Upper lobe of left lung (tissue), 6 donors: ENCODE results near the gene DNALI1. TPM values are rescaled to one million over a fixed set of nuclear protein-coding genes. Genes with fewer than 3 reads are reported as not detected.
A peak's percentile ranks its signal among the peaks of the same experiment; 100 is the strongest.
"Not testable (repeated sequence)": the region's sequence is repeated elsewhere in the genome, so short reads cannot be mapped to it uniquely, and the experiment has no call there.

Experiments used
- ATAC-seq, 2 donors: fragments of 200-7000 bp; cut with Tn5 transposase; one replicate each; pipeline ENCODE4 v1.9.1; 2022; ENCODE audit warnings: mild to moderate bottlenecking in 2 of 2, moderate library complexity in 2 of 2; ENCODE audit not compliant: low FRiP score in 2 of 2
- DNase-seq, 2 donors: peaks; one replicate each; pipeline ENCODE4 v3.0.0-alpha.2; 2019 to 2020
- H3K27ac ChIP-seq, 4 donors: fragments of 200-600 bp; sonication (generic); one replicate each; pipeline ENCODE4 v1.5.1; 2016 to 2019
- H3K27me3 ChIP-seq, 4 donors: fragments of 200-600 bp; sonication (generic); one replicate each; pipeline ENCODE4 v1.5.1; 2017 to 2019
- H3K36me3 ChIP-seq, 4 donors: fragments of 200-600 bp; sonication (generic); one replicate each; pipeline ENCODE4 v1.5.1; 2016 to 2019
- H3K4me1 ChIP-seq, 4 donors: fragments of 200-600 bp; sonication (generic); one replicate each; pipeline ENCODE4 v1.5.1; 2018 to 2019
- H3K4me3 ChIP-seq, 4 donors: fragments of 200-600 bp; sonication (generic); one replicate each; pipeline ENCODE4 v1.5.1; 2017 to 2019; ENCODE audit warnings: mild to moderate bottlenecking in 2 of 4, moderate library complexity in 1 of 4
- H3K9me3 ChIP-seq, 4 donors: fragments of 200-600 bp; sonication (generic); one replicate each; pipeline ENCODE4 v1.5.1; 2018 to 2019
- EP300 ChIP-seq, 4 donors: sonication (generic); formaldehyde crosslinking; IDR thresholded peaks; one replicate each; pipeline ENCODE4 v1.5.1; 2017; ENCODE audit warnings: antibody characterized with exemption in 4 of 4, control low read depth in 2 of 4
- POLR2A ChIP-seq, 4 donors: fragments of 450-650 bp; IDR thresholded peaks; one replicate each; pipeline ENCODE4 v1.5.1; 2016 to 2017; ENCODE audit warnings: antibody characterized with exemption in 4 of 4, mild to moderate bottlenecking in 2 of 4
- POLR2AphosphoS5 ChIP-seq, 2 donors: sonication (generic); formaldehyde crosslinking; IDR thresholded peaks; one replicate each; pipeline ENCODE4 v1.5.1; 2017; ENCODE audit warnings: antibody characterized with exemption in 2 of 2
- WGBS, 2 donors: methylation state at CpG; one replicate each; pipeline ENCODE4 v1.1.5; 2017 to 2018; 5-methylcytosine and 5-hydroxymethylcytosine counted together
- total RNA-seq, 6 donors: library from RNA; depleted of rRNA in 4 of 6; stranded (reverse); fragments of >200 nt in 4 of 6; gene quantifications; one replicate each; pipeline versions ENCODE4 v1.1.0 to v1.2.1, GENCODE V29; 2016 to 2021
- TF ChIP-seq, protein P1 (sequence below), 6 experiments: fragments of 450-650 bp in 4 of 6; fragments of 200-600 bp in 2 of 6; sonication (generic) in 2 of 6; IDR thresholded peaks; one replicate each; pipeline ENCODE4 v1.5.1; 2016 to 2019; ENCODE audit warnings: antibody characterized with exemption in 6 of 6
- donor health status: DM: no; HTN: no; CAD: no; lungs with moderate emphysema.
- donor health status: DM: no; HTN: yes; CAD: no; lungs with severe emphysema.

DNALI1 gene
- total RNA-seq, 6 donors from 2014 or later = 12.3 to 41.9 (median 23.4) TPM

DNA sequence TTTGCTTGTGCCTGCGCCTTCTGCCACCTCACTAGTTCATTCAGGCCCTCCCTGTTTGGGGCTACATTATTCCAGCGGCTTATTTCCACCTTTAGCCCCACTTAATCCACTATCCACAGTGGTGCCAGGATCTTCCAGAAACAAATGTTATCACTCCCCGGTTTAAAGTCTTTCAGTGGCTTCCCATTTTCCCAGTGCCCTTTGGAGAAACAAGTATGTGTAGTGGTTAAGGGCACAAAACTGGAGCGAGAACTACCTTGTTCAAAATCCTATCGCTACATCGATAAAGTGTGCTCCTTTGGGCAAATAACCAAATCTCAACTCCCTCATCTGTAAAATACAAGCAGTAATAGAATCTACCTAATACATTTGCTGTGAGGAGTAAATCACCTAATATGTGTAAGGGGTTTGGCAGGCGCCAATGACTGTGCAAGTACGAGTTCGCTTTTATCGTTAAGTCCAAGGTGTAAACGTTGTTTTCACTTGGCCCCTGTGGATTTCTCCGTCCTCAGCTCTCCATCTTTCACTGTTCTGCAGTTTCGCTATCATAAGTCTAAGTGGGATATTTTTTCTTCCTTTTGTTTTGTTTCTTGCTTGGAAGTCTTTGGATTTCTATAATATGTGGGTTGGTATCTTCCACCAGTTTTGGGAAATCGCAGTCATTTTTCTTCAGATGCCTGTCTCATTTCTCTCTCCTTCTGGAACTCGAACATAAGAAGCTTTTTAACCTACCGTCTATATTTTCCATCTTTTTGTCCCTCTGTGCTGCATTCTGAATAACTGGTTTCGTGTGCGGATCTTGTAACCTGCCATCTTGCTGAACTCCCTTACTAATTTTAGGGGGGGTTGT lies 41.3 kb upstream of the DNALI1 start:
- Histone ChIP-seq H3K27ac (peak overlapping the region; percentile 92 to 95 (median 95)), H3K27me3 (no peaks in the 10 kb centered on the region), H3K9me3 (no peaks in the 10 kb centered on the region), H3K36me3 (peaks cover 0 to 26% (median 5%) of the 10 kb centered on the region in 4 donors), H3K4me1 (peaks cover 9 to 22% (median 12%) of the 10 kb centered on the region in 4 donors), H3K4me3 (peak overlapping the region; percentile 31 to 100 (median 88))
- ATAC-seq = no peak
- 74 to 77% methylated on average over 18 of the region's 18 CpGs for WGBS, 2 donors
- no peak for DNase-seq
- TF ChIP-seq POLR2AphosphoS5 (IDR thresholded peaks at IDR 0.05) (no peak), EP300 (IDR thresholded peaks at IDR 0.05) (no peak), POLR2A (IDR thresholded peaks at IDR 0.05) (no peak)
- TF ChIP-seq, protein P1, sequence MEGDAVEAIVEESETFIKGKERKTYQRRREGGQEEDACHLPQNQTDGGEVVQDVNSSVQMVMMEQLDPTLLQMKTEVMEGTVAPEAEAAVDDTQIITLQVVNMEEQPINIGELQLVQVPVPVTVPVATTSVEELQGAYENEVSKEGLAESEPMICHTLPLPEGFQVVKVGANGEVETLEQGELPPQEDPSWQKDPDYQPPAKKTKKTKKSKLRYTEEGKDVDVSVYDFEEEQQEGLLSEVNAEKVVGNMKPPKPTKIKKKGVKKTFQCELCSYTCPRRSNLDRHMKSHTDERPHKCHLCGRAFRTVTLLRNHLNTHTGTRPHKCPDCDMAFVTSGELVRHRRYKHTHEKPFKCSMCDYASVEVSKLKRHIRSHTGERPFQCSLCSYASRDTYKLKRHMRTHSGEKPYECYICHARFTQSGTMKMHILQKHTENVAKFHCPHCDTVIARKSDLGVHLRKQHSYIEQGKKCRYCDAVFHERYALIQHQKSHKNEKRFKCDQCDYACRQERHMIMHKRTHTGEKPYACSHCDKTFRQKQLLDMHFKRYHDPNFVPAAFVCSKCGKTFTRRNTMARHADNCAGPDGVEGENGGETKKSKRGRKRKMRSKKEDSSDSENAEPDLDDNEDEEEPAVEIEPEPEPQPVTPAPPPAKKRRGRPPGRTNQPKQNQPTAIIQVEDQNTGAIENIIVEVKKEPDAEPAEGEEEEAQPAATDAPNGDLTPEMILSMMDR (IDR thresholded peaks at IDR 0.05) = no peak

DNA sequence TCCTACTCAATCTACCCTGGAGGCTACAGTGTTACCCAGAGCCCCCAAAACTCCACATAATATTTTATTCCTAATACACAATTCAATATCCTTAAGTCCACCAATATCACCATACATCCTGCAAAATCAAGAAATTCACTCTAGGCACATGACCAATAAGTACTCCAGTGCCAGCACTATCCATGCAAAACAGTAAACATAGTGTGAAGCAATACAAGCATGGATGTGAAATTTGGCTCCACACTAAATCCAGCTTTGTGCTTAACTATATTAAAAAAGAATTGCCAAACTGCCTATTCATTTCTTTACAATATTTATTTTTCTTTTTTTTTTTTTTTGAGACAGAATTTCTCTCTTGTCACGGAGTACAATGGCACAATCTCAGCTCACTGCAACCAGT lies 39.2 kb upstream of the DNALI1 start:
- no peaks in the 10 kb centered on the region for H3K9me3 ChIP-seq
- peaks cover 0 to 4% (median 4%) of the 10 kb centered on the region in 4 donors for H3K36me3 ChIP-seq
- 80 to 92% methylated on average over 1 of the region's 1 CpG for WGBS, 2 donors
- DNase-seq (no peak), ATAC-seq (no peak)
- H3K27me3 ChIP-seq = no peaks in the 10 kb centered on the region
- peaks cover 9 to 20% (median 12%) of the 10 kb centered on the region in 4 donors for H3K4me1 ChIP-seq
- H3K4me3 ChIP-seq = no peak overlapping the region
- H3K27ac ChIP-seq = no peak overlapping the region
- TF ChIP-seq EP300 (IDR thresholded peaks at IDR 0.05) (no peak), POLR2A (IDR thresholded peaks at IDR 0.05) (no peak), POLR2AphosphoS5 (IDR thresholded peaks at IDR 0.05) (no peak)
- TF ChIP-seq, protein P1 (IDR thresholded peaks at IDR 0.05) = no peak

DNA sequence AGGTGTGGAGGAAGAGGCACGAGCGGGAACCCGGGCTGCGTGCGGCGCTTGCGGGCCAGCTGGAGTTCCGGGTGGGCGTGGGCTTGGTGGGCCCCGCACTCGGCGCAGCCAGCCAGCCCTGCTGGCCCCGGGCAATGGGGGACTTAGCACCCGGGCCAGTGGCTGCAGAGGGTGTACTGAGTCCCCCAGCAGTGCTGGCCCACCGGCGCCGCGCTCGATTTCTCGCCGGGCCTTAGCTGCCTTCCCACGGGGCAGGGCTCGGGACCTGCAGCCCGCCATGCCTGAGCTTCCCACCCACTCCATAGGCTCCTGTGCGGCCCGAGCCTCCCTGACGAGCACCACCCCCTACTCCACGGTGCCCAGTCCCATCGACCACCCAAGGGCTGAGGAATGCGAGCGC lies 38.5 kb upstream of the DNALI1 start:
- not testable (repeated sequence) for H3K9me3 ChIP-seq, H3K4me3 ChIP-seq, H3K27me3 ChIP-seq, H3K36me3 ChIP-seq, ATAC-seq, H3K27ac ChIP-seq
- H3K4me1 ChIP-seq = peaks cover 6 to 14% (median 10%) of the 10 kb centered on the region in 4 donors
- peak in 1 of 2 donors; percentile 81 for DNase-seq
- 100% methylated on average over 1 of the region's 31 CpGs; no CpG with 5 or more reads in 1 of the 2 donors for WGBS, 2 donors

DNA sequence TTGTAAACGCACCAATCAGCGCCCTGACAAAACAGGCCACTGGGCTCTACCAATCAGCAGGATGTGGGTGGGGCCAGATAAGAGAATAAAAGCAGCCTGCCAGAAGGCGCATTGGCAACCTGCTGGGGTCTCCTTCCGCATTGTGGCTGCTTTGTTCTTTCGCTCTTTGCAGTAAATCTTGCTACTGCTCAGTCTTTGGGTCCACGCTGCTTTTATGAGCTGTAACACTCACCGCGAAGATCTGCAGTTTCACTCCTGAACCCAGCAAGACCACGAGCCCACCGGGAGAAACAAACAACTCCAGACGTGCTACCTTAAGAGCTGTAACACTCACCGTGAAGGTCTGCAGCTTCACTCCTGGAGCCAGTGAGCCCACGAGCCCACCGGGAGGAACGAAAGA lies 37.8 kb upstream of the DNALI1 start:
- H3K4me1 ChIP-seq, H3K27ac ChIP-seq, H3K27me3 ChIP-seq, H3K4me3 ChIP-seq, H3K9me3 ChIP-seq, DNase-seq, ATAC-seq, H3K36me3 ChIP-seq: not testable (repeated sequence)
- 74 to 88% methylated on average over 15 of the region's 15 CpGs for WGBS, 2 donors

DNA sequence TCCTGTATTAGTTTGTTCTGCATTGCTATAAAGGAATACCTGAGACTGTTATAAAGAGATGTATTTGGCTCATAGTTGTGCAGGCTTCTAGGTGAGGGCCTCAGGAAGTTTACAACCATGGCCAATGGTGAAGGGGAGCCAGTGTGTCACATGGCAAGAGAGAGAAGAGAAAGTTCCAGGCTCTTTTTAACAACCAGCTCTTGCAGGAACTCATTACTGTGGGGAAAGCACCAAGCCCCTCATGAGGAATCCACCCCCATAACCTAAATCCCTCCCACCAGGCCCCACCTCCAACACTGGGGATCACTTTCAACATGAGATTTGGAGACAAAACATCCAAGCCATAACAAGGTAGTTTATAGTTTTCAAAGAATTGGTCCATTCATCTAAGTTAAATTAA lies 37.1 kb upstream of the DNALI1 start:
- H3K4me1 ChIP-seq = peaks cover 0 to 6% (median 4%) of the 10 kb centered on the region in 4 donors
- ATAC-seq (no peak), DNase-seq (no peak)
- no peaks in the 10 kb centered on the region for H3K9me3 ChIP-seq
- TF ChIP-seq, protein P1 (IDR thresholded peaks at IDR 0.05) = no peak
- TF ChIP-seq POLR2AphosphoS5 (IDR thresholded peaks at IDR 0.05) (no peak), POLR2A (IDR thresholded peaks at IDR 0.05) (no peak), EP300 (IDR thresholded peaks at IDR 0.05) (no peak)
- no peak overlapping the region for H3K4me3 ChIP-seq
- no peaks in the 10 kb centered on the region for H3K36me3 ChIP-seq
- H3K27ac ChIP-seq = no peak overlapping the region
- no peaks in the 10 kb centered on the region for H3K27me3 ChIP-seq

DNA sequence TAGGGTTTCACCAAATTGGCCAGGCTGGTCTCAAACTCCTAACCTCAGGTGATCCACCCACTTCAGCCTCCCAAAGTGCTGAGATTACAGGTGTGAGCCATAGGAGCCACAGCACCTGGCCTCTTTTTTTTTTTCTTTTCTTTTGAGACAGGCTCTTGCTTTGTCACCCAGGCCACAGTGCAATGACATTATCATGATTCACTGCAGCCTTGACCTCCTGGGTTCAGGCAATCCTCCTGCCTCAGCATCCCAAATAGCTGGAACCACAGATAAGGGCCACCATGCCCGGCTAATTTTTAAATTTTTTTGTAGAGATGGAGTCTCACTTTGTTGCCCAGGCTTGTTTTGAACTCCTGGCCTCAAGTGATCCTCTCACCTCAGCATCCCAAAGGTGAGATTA lies 26.9 kb upstream of the DNALI1 start:
- not testable (repeated sequence) for ATAC-seq, H3K4me3 ChIP-seq, H3K36me3 ChIP-seq, H3K9me3 ChIP-seq, H3K27me3 ChIP-seq, DNase-seq, H3K27ac ChIP-seq
- peaks cover 6 to 12% (median 9%) of the 10 kb centered on the region in 4 donors for H3K4me1 ChIP-seq
- 73 to 100% methylated on average over 1 of the region's 1 CpG for WGBS, 2 donors

DNA sequence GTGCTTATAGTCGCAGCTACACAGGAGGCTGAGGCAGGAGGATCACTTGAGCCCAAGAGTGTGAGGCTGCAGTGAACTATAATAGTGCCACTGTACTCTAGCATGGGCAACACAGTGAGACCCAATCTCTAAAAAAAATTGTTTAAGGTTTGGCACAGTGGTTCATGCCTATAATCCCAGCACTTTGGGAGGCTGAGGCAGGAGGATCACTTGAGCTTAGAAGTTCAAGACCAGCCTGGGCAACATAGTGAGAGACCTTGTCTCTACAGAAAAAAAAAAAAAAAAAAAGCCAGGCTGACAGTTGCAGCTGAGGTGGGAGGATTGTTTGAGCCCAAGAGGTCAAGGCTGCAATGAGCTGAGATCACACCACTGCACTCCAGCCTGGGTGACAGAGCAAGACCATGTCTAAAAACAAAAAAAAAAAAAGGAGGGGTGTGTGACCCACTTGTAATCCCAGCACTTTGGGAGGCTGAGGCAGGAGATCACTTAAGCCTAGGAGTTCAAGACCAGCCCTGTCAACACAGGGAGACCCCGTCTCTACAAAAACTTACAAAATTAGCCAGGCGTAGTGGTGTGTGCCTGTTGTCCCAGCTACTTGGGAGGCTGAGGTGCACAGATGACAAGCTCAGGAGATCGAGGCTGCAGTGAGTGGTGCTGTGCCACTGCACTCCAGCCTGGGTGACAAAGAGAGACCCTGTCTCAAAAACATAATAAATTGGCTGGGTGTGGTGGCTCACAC lies 24.2 kb upstream of the DNALI1 start:
- H3K9me3 ChIP-seq, H3K4me3 ChIP-seq, ATAC-seq, H3K27ac ChIP-seq, H3K27me3 ChIP-seq, DNase-seq: not testable (repeated sequence)
- Histone ChIP-seq H3K36me3 (peaks cover 0 to 24% (median 16%) of the 10 kb centered on the region in 4 donors), H3K4me1 (peaks cover 6 to 12% (median 9%) of the 10 kb centered on the region in 4 donors)
- WGBS, 2 donors = 94 to 100% methylated on average over 4 of the region's 4 CpGs
